SH-SY5Y (cell line): ENCODE measurements around the gene ARHGAP8.

ENCODE experiments used
- GATA2 ChIP-seq: IDR thresholded peaks from 2 replicates; pipeline ENCODE4 v1.6.1; 2011; ENCODE audit warnings: mild to moderate bottlenecking, low read depth, low read length
- GATA3 ChIP-seq: IDR thresholded peaks from 2 replicates; pipeline ENCODE4 v1.6.1; 2011; ENCODE audit warnings: low read depth, mild to moderate bottlenecking, low read length, moderate library complexity

- TF ChIP-seq GATA2: no peak
- no peak for TF ChIP-seq GATA3
Measured at GRCh38 chr22:44738347-44738715, 14.0 kb upstream of the ARHGAP8 start.
